ENCODE measurements around the gene RDH16.
"Not testable (repeated sequence)": the region's sequence is repeated elsewhere in the genome, so short reads cannot be mapped to it uniquely, and the experiment has no call there.

Gene RDH16

GRCh38 chr12:56954057-56954957 lies 3.1 kb downstream of the RDH16 start:
- no peak for DNase-seq (ENCODE audit: low read depth in 2 of 2)

GRCh38 chr12:56953314-56953713 lies 4.1 kb downstream of the RDH16 start:
- DNase-seq (ENCODE audit: low read depth in 2 of 2) = no peak

GRCh38 chr12:56951582-56952339 lies 5.6 kb downstream of the RDH16 start:
- no peak for DNase-seq (ENCODE audit: low read depth in 2 of 2)

- no peak for DNase-seq (ENCODE audit: low read depth in 2 of 2)
Measured at GRCh38 chr12:56948881-56949280, 8.5 kb downstream of the RDH16 start.

- DNase-seq (ENCODE audit: low read depth in 2 of 2) = no peak
Measured at GRCh38 chr12:56948457-56948777, 9.0 kb downstream of the RDH16 start.

- no peak for DNase-seq (ENCODE audit: low read depth in 2 of 2)
Measured at GRCh38 chr12:56947633-56948456, 9.6 kb downstream of the RDH16 start.

- DNase-seq (ENCODE audit: low read depth in 2 of 2) = no peak
Measured at GRCh38 chr12:56943878-56944277, 13.5 kb downstream of the RDH16 start.

- DNase-seq (ENCODE audit: low read depth in 2 of 2) = not testable (repeated sequence)
Measured at GRCh38 chr12:56943374-56943773, 14.0 kb downstream of the RDH16 start.

GRCh38 chr12:56941299-56942017 lies 15.9 kb downstream of the RDH16 start:
- no peak for DNase-seq (ENCODE audit: low read depth in 2 of 2)

- not testable (repeated sequence) for DNase-seq (ENCODE audit: low read depth in 2 of 2)
Measured at GRCh38 chr12:56940942-56941298, 16.5 kb downstream of the RDH16 start.

- no peak for DNase-seq (ENCODE audit: low read depth in 2 of 2)
Measured at GRCh38 chr12:56935752-56936151, 21.7 kb downstream of the RDH16 start.

GRCh38 chr12:56935157-56935556 lies 22.3 kb downstream of the RDH16 start:
- DNase-seq (ENCODE audit: low read depth in 2 of 2) = no peak

GRCh38 chr12:56933826-56934625 lies 23.4 kb downstream of the RDH16 start, which contains the start of gene SDR9C7:
Gene SDR9C7 (minus strand): TSS chr12:56934408. CDS start chr12:56934261, 147 bp downstream.
- no peak for DNase-seq (ENCODE audit: low read depth in 2 of 2)

GRCh38 chr12:56932867-56933266 lies 24.5 kb downstream of the RDH16 start:
- DNase-seq (ENCODE audit: low read depth in 2 of 2) = no peak

GRCh38 chr12:56932146-56932545 lies 25.3 kb downstream of the RDH16 start:
- no peak for DNase-seq (ENCODE audit: low read depth in 2 of 2)

GRCh38 chr12:56931474-56931978 lies 25.9 kb downstream of the RDH16 start:
- DNase-seq (ENCODE audit: low read depth in 2 of 2) = no peak

- DNase-seq (ENCODE audit: low read depth in 2 of 2) = no peak
Measured at GRCh38 chr12:56930241-56930640, 27.2 kb downstream of the RDH16 start.

- no peak for DNase-seq (ENCODE audit: low read depth in 2 of 2)
Measured at GRCh38 chr12:56929780-56930179, 27.6 kb downstream of the RDH16 start.

- no peak for DNase-seq (ENCODE audit: low read depth in 2 of 2)
Measured at GRCh38 chr12:56928262-56928661, 29.1 kb downstream of the RDH16 start.

GRCh38 chr12:56927281-56927680 lies 30.1 kb downstream of the RDH16 start:
- no peak for DNase-seq (ENCODE audit: low read depth in 2 of 2)

Measured in stimulated activated CD8-positive, alpha-beta memory T cell treated with anti-CD3 and anti-CD28 coated beads, Interleukin-15, amount 100 ng/mL, for 48 hours (primary cell).